NCI-H774 (cell line): ENCODE measurements around the gene FAM24B.

ENCODE experiments used
- DNase-seq: peaks from one replicate; lab custom pipeline; 2025; lab: John Stamatoyannopoulos, UW

Gene FAM24B

GRCh38 chr10:122822973-122823690 is 56.2 kb downstream of the FAM24B start:
- DNase-seq = no peak

GRCh38 chr10:122821808-122822207 is 57.6 kb downstream of the FAM24B start:
- no peak for DNase-seq

- no peak for DNase-seq
Measured at GRCh38 chr10:122815458-122815857, 63.9 kb downstream of the FAM24B start.

- no peak for DNase-seq
Measured at GRCh38 chr10:122814493-122814892, 64.9 kb downstream of the FAM24B start.

GRCh38 chr10:122812751-122813150 is 66.6 kb downstream of the FAM24B start:
- DNase-seq = no peak

GRCh38 chr10:122802282-122802681 is 77.1 kb downstream of the FAM24B start:
- DNase-seq = no peak
